Stimulated activated naive CD8-positive, alpha-beta T cell treated with anti-CD3 and anti-CD28 coated beads, Interleukin-15, amount 100 ng/mL, for 72 hours (primary cell): ENCODE results near the gene SIL1.
A peak's percentile ranks its signal among the peaks of the same experiment; 100 is the strongest.

ENCODE experiments used
- ATAC-seq: fragments of 150-1000 bp; cut with Tn5 transposase; 2 replicates; pipeline ENCODE4 v1.10.0; 2021; ENCODE audit warnings: mild to moderate bottlenecking, moderate library complexity
- DNase-seq, 2 donors: peaks; one replicate each; pipeline ENCODE4 v3.0.0; 2021 to 2022
- H3K27ac Mint-ChIP-seq, 2 donors: one replicate each; pipeline ENCODE4 v1.8.0; 2022; ENCODE audit warnings: mild to moderate bottlenecking in 2 of 2, mixed read lengths in 2 of 2, moderate library complexity in 2 of 2
- H3K27me3 Mint-ChIP-seq: one replicate; pipeline ENCODE4 v1.8.0; 2022; ENCODE audit warnings: mixed read lengths
- H3K4me1 Mint-ChIP-seq: one replicate; pipeline ENCODE4 v1.8.0; 2022; ENCODE audit warnings: mild to moderate bottlenecking, mixed read lengths
- H3K4me3 Mint-ChIP-seq, 2 donors: one replicate each; pipeline ENCODE4 v1.8.0; 2022; ENCODE audit warnings: mild to moderate bottlenecking in 2 of 2, mixed read lengths in 2 of 2, moderate library complexity in 1 of 2
- H3K9me3 Mint-ChIP-seq, 2 donors: one replicate each; pipeline ENCODE4 v1.8.0; 2022; ENCODE audit warnings: mixed read lengths in 2 of 2

Gene SIL1

DNA sequence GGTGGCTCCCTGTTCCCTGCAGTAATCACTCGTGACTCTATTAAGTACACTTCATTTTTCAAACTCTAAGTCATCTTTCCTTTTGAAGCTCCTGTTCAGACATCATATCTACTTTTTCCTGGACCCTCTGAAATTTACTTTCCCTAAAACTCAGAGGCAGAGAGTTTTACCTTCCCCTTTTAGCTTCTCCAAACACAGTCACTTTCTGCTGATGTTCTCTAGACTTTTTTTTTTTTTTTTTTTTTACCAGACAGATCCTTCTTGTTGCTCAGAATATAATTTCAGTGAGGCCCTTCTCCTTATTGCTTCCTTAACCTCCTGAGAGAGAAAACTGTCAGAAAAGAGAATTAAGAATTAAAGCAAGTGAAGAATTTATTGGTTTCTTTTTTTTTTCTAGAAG is 236.4 kb downstream of the SIL1 start:
- Mint-ChIP-seq H3K4me1 (no peaks in the 10 kb centered on the region), H3K4me3 (no peak overlapping the region), H3K9me3 (no peaks in the 10 kb centered on the region), H3K27me3 (no peaks in the 10 kb centered on the region), H3K27ac (peak overlapping the region in 1 of 2 donors; percentile 49)
- ATAC-seq, result no peak
- no peak for DNase-seq

DNA sequence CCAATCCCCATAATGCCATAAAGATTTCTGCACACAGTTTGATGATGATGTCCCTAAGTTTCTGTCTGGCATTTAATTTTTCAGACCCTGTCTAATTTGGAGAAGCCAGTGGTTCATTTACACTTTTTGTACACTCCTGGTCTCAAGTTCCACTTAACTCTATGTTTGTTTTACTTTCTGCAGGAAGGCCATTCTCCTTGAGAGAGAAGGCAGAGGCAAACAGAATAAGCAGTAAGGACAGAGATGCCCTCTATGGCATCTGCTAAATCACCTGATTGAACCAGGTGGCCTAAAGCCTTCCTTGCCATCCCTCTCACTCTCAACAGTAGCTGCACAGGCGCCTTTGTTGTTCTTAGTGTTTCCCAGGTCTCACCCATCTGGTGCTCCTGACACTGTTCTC is 236.9 kb downstream of the SIL1 start:
- H3K27ac Mint-ChIP-seq, result no peak overlapping the region
- H3K9me3 Mint-ChIP-seq, result no peaks in the 10 kb centered on the region

DNA sequence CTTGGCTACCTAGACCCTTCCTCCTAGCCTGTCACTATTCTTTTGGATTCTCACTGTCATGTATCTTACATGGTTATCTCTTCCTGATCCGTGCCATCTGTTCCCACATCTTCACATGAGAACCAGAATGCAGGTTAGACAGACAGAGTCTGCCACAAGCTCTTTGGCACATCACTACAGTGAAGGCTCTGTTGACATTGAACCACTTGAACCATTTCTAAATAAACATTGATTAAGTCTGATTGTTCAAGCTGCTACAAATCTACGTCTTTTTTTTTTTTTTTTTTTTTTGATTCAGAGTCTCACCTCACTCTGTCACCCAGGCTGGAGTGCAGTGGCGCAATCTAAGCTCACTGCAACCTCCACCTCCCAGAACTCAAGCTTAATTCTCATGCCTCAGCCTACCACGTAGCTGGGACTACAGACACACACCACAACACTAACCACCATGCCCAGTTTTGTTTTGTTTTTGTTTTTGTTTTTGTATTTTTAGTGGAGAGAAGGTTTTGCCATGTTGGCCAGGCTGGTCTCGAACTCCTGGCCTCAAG is 237.9 kb downstream of the SIL1 start:
- Mint-ChIP-seq H3K27ac (no peak overlapping the region), H3K9me3 (no peaks in the 10 kb centered on the region), H3K27me3 (no peaks in the 10 kb centered on the region)

More for the DNA sequence above, 236.9 kb downstream of the SIL1 start:
- no peaks in the 10 kb centered on the region for H3K4me1 Mint-ChIP-seq
- DNase-seq, result no peak
- no peak overlapping the region for H3K4me3 Mint-ChIP-seq
- no peaks in the 10 kb centered on the region for H3K27me3 Mint-ChIP-seq
- no peak for ATAC-seq

GRCh38 chr5:138956801-138957200 is 241.4 kb downstream of the SIL1 start:
- Mint-ChIP-seq H3K27ac (peak overlapping the region; percentile 17 to 30), H3K4me3 (no peak overlapping the region), H3K9me3 (no peaks in the 10 kb centered on the region), H3K4me1 (peaks cover 21% of the 10 kb centered on the region), H3K27me3 (no peaks in the 10 kb centered on the region)
- DNase-seq (no peak), ATAC-seq (no peak)

More for the DNA sequence above, 237.9 kb downstream of the SIL1 start:
- no peak for DNase-seq
- no peak for ATAC-seq
- no peak overlapping the region for H3K4me3 Mint-ChIP-seq
- no peaks in the 10 kb centered on the region for H3K4me1 Mint-ChIP-seq

GRCh38 chr5:138955671-138956295 is 242.4 kb downstream of the SIL1 start:
- Mint-ChIP-seq H3K4me1 (peaks cover 21% of the 10 kb centered on the region), H3K27me3 (no peaks in the 10 kb centered on the region), H3K9me3 (no peaks in the 10 kb centered on the region), H3K27ac (no peak overlapping the region), H3K4me3 (no peak overlapping the region)
- DNase-seq, result no peak
- ATAC-seq, result no peak

GRCh38 chr5:138955013-138955660 is 243.0 kb downstream of the SIL1 start:
- no peak for ATAC-seq
- Mint-ChIP-seq H3K27me3 (no peaks in the 10 kb centered on the region), H3K27ac (no peak overlapping the region)

DNA sequence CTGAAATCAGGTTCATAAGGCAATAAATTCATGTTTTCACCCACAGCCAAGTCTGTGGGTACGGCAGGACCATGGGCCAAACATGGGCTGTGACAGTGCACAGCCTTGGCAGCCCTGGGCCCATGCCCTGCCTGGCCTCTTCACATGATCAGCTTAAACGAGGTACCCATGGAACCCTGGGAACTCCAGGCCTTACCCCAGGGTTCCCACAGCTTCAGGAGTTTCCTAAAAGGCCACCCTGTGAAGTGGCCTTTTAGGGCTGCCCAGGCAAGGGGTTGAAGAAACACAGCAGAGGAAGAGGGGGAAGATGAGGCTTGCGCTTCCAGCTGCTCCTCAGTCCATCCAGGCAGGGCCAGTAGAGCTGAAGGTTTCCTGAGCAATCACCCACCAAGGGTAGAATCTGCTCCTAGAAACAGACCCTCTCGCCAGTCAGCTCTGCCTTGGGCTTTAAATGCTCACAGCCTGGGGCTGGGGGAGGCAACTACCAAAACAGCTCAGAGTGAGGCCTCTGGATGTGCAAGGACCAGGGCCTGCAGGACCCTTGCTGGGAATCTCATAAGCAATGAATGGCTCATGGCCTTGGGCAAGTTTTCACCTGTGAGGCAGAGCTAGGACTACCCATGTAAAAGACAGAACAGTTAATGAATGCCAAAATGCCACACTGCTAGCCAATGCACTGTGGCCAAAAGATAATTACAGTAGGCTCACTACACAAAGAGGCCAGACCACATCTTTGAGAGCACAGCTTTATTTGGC is 243.7 kb downstream of the SIL1 start:
- Mint-ChIP-seq H3K4me1 (peaks cover 21% of the 10 kb centered on the region), H3K27me3 (no peaks in the 10 kb centered on the region), H3K9me3 (no peaks in the 10 kb centered on the region), H3K27ac (no peak overlapping the region), H3K4me3 (no peak overlapping the region)
- DNase-seq (no peak), ATAC-seq (no peak)

More at GRCh38 chr5:138955013-138955660, 243.0 kb downstream of the SIL1 start:
- peaks cover 21% of the 10 kb centered on the region for H3K4me1 Mint-ChIP-seq
- no peak for DNase-seq
- H3K4me3 Mint-ChIP-seq, result no peak overlapping the region
- no peaks in the 10 kb centered on the region for H3K9me3 Mint-ChIP-seq

DNA sequence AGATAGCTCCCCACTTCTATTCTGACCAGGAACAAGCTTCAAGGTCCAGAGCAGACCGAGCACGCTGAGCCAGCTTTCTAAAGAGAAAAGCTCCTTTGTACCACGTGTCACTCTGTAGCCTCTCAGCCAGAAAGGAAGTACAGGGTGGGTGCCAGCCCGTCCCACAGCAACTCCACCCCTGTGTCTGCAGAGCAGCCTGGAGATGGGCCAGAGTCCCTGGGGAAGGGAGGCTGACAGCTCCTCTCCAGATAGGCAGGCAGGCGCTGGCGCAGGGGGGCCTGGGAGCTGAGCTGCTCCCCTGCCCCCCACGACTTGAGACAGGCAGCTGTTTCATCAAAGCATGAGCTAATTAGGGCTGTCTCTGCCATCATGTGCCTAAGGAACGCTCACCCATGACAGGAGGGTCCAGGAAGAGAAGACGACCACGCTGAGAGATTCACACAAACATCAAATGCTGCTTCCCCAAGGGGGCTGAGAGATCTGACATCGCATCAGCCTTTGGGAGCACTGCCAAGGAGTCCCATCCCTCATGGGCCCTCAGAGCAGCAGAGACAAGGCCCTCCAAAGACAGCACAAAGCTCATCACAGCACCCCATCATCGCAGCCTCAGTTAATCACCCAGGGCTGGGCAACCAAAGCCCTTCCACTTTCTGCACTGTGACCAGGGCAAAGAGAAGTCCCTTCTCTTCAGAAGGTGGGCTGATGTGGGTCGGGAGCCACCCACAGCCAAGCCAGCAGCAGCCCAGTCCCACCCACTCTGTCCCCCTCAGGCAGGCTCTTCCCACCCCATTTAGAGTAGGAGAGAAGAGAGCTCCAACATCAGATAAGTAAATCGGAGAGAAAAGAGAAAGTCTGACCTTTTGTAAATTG is 244.5 kb downstream of the SIL1 start:
- H3K9me3 Mint-ChIP-seq, result no peaks in the 10 kb centered on the region
- no peaks in the 10 kb centered on the region for H3K27me3 Mint-ChIP-seq
- peak overlapping the region in 1 of 2 donors; percentile 86 for H3K27ac Mint-ChIP-seq
- DNase-seq, result no peak
- ATAC-seq, result peak; percentile 72
- H3K4me3 Mint-ChIP-seq, result peak overlapping the region in 1 of 2 donors; percentile 19
- H3K4me1 Mint-ChIP-seq, result peaks cover 21% of the 10 kb centered on the region

GRCh38 chr5:138952962-138953361 is 245.2 kb downstream of the SIL1 start:
- peak overlapping the region in 1 of 2 donors; percentile 16 for H3K4me3 Mint-ChIP-seq

GRCh38 chr5:138951986-138952735 is 246.0 kb downstream of the SIL1 start:
- ATAC-seq (no peak), DNase-seq (no peak)
- H3K9me3 Mint-ChIP-seq, result no peaks in the 10 kb centered on the region
- H3K27me3 Mint-ChIP-seq, result no peaks in the 10 kb centered on the region
- H3K4me3 Mint-ChIP-seq, result no peak overlapping the region
- peak overlapping the region in 1 of 2 donors; percentile 74 for H3K27ac Mint-ChIP-seq
- peaks cover 21% of the 10 kb centered on the region for H3K4me1 Mint-ChIP-seq

More at GRCh38 chr5:138952962-138953361, 245.2 kb downstream of the SIL1 start:
- H3K27ac Mint-ChIP-seq, result peak overlapping the region; percentile 80 to 86
- ATAC-seq, result peak; percentile 11
- no peaks in the 10 kb centered on the region for H3K9me3 Mint-ChIP-seq
- DNase-seq, result no peak
- peaks cover 21% of the 10 kb centered on the region for H3K4me1 Mint-ChIP-seq
- H3K27me3 Mint-ChIP-seq, result no peaks in the 10 kb centered on the region

GRCh38 chr5:138951091-138951985 is 246.8 kb downstream of the SIL1 start:
- Mint-ChIP-seq H3K27ac (no peak overlapping the region), H3K4me1 (peaks cover 21% of the 10 kb centered on the region), H3K9me3 (no peaks in the 10 kb centered on the region), H3K27me3 (no peaks in the 10 kb centered on the region), H3K4me3 (no peak overlapping the region)
- DNase-seq, result no peak
- no peak for ATAC-seq

DNA sequence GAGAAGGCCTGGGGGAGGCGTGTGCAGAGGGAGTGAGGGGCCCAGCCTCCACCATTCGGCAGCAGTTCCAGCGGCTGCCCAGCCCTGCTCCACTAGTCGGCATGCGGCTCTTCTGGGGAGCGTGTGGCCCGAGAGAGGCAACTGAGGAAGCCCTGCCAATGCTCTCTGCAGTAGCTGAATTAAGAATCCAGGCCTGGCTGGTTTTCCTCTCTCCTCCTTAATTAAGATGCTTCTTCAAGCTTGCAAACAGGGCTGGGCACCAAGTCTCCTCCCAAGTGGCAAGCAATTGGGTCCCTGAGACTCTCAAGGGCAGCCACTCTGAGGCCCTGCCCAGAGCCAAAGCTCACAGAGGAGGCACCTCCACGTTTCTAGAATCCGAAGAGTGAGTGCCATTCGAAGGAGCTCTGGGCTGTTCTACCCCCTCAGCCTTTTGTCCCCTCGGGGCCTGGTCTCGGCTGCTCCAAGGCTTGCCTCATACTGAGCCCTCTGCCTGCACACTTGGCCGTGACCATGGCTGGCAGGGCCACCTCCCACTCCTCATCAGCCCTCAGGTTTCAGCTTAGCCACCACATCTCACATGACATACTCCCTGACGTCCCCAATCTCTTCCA is 247.6 kb downstream of the SIL1 start:
- peaks cover 21% of the 10 kb centered on the region for H3K4me1 Mint-ChIP-seq
- peak overlapping the region in 1 of 2 donors; percentile 37 for H3K27ac Mint-ChIP-seq
- no peak for ATAC-seq
- no peak overlapping the region for H3K4me3 Mint-ChIP-seq
- H3K27me3 Mint-ChIP-seq, result no peaks in the 10 kb centered on the region
- H3K9me3 Mint-ChIP-seq, result no peaks in the 10 kb centered on the region
- no peak for DNase-seq

- H3K27me3 Mint-ChIP-seq, result no peaks in the 10 kb centered on the region
- H3K9me3 Mint-ChIP-seq, result no peaks in the 10 kb centered on the region
- DNase-seq (no peak), ATAC-seq (no peak)
- H3K27ac Mint-ChIP-seq, result peak overlapping the region in 1 of 2 donors; percentile 35
- peaks cover 21% of the 10 kb centered on the region for H3K4me1 Mint-ChIP-seq
- H3K4me3 Mint-ChIP-seq, result no peak overlapping the region
Measured at GRCh38 chr5:138949988-138950387, 248.2 kb downstream of the SIL1 start.
